Endothelial cell of umbilical vein (primary cell): ENCODE measurements around the gene FOXL2. TPM values are rescaled to one million over a fixed set of nuclear protein-coding genes. Genes with fewer than 3 reads are reported as not detected.
A peak's percentile ranks its signal among the peaks of the same experiment; 100 is the strongest.

ENCODE experiments used
- BruUV-seq: library from RNA; stranded (reverse); fragments of 400-500 nt; replicated peaks from 2 replicates; lab custom pipeline; 2021; lab: Mats Ljungman, UMichigan
- CTCF ChIA-PET: fragments of 300-600, 350-600 bp; sonication (Branson Sonifier 250); formaldehyde crosslinking; loops from one replicate; lab custom pipeline; 2021; ENCODE audit warnings: antibody characterized with exemption, inconsistent platforms; lab: Charles Lee
- POLR2A ChIA-PET: fragments of 300-600, 350-600 bp; sonication (Branson Sonifier 250); formaldehyde crosslinking; loops from one replicate; lab custom pipeline; 2021; ENCODE audit warnings: antibody characterized with exemption, inconsistent platforms; lab: Charles Lee
- DNase-seq: peaks from one replicate; pipeline ENCODE4 v3.0.0-alpha.2; 2011; ENCODE audit warnings: low read depth, low spot score
- FAIRE-seq: peaks from 2 replicates; lab custom pipeline; 2011; peaks lifted over from hg19 to GRCh38; lab: Jason Lieb, UNC
- H2AFZ ChIP-seq: 2 replicates; pipeline ENCODE4 v1.6.0; 2012; ENCODE audit warnings: low read depth, low read length, control low read depth, inconsistent platforms
- H3K27ac ChIP-seq: 2 replicates; pipeline ENCODE4 v1.5.1; 2011; ENCODE audit warnings: low read depth, mild to moderate bottlenecking, control low read depth, low read length, moderate library complexity; ENCODE audit not compliant: insufficient read depth
- H3K27me3 ChIP-seq, 2 experiments: 2 replicates each; pipeline versions ENCODE4 v1.6.0 to v1.6.1; 2011; ENCODE audit warnings: low read length in 2 of 2, mixed read lengths in 1 of 2; ENCODE audit not compliant: control insufficient read depth in 2 of 2, insufficient read depth in 2 of 2
- H3K36me3 ChIP-seq, 2 experiments: 2 replicates in 1 of 2; 3 replicates in 1 of 2; pipeline ENCODE4 v1.5.1; 2011; ENCODE audit warnings: low read length in 2 of 2, mild to moderate bottlenecking in 1 of 2, moderate library complexity in 1 of 2; ENCODE audit not compliant: control insufficient read depth in 2 of 2, insufficient read depth in 2 of 2; ENCODE audit errors: extremely low read depth in 1 of 2
- H3K4me1 ChIP-seq: 3 replicates; pipeline ENCODE4 v1.5.1; 2011; ENCODE audit warnings: mild to moderate bottlenecking, low read length; ENCODE audit not compliant: control insufficient read depth, insufficient read depth; ENCODE audit errors: extremely low read depth
- H3K4me2 ChIP-seq: 2 replicates; pipeline ENCODE4 v1.6.1; 2011; ENCODE audit warnings: low read length, control low read depth, mixed read lengths; ENCODE audit not compliant: insufficient read depth
- H3K4me3 ChIP-seq, 3 experiments: fragments of 200-600 bp in 1 of 3; sonication (generic), shearing (Covaris generic) in 1 of 3; replicated peaks in 1 of 3; 2 replicates each; pipeline ENCODE4 v1.5.1; 2011 to 2016; ENCODE audit warnings: control low read depth in 3 of 3, low read length in 3 of 3, mild to moderate bottlenecking in 2 of 3, inconsistent platforms in 1 of 3, low read depth in 1 of 3, moderate library complexity in 1 of 3; ENCODE audit not compliant: insufficient read depth in 1 of 3
- H3K79me2 ChIP-seq: 2 replicates; pipeline ENCODE4 v1.6.0; 2012; ENCODE audit warnings: low read length, inconsistent platforms; ENCODE audit not compliant: control insufficient read depth, insufficient read depth
- H3K9ac ChIP-seq: replicated peaks from 2 replicates; pipeline ENCODE3; 2011; ENCODE audit warnings: low read length, control low read depth; ENCODE audit not compliant: insufficient read depth; ENCODE audit errors: extremely low read depth
- H3K9me1 ChIP-seq: replicated peaks from 3 replicates; pipeline ENCODE4 v1.6.0; 2011; ENCODE audit warnings: mild to moderate bottlenecking, low read length; ENCODE audit not compliant: control insufficient read depth, insufficient read depth; ENCODE audit errors: extremely low read depth
- H3K9me3 ChIP-seq: replicated peaks from 2 replicates; pipeline ENCODE4 v1.5.1; 2012; ENCODE audit warnings: low read length, inconsistent platforms; ENCODE audit not compliant: control insufficient read depth, insufficient read depth
- H4K20me1 ChIP-seq: replicated peaks from 2 replicates; pipeline ENCODE3; 2011; ENCODE audit warnings: mild to moderate bottlenecking, low read length; ENCODE audit not compliant: control insufficient read depth, insufficient read depth; ENCODE audit errors: extremely low read depth
- GATA2 ChIP-seq: IDR thresholded peaks from 2 replicates; pipeline ENCODE4 v1.7.0; 2011; ENCODE audit warnings: low read depth, mild to moderate bottlenecking, moderate library complexity, mixed read lengths, low read length; ENCODE audit not compliant: insufficient read length, insufficient read depth
- POLR2AphosphoS5 ChIP-seq: IDR thresholded peaks from 2 replicates; pipeline ENCODE4 v1.6.1; 2012; ENCODE audit warnings: low read depth, mild to moderate bottlenecking, control low read depth, low read length, moderate library complexity; ENCODE audit not compliant: insufficient read depth
- dilution Hi-C: fragments of 300-500 bp; cut with MboI; formaldehyde crosslinking; loops from one replicate; pipeline ENCODE4 v1.15.0; 2019; ENCODE audit warnings: low sequenced_read_pairs; ENCODE audit not compliant: extremely low pct_ligation_motif_present
- intact Hi-C: fragments of 100-400 bp; cut with micrococcal nuclease; formaldehyde crosslinking; loops from one replicate; pipeline ENCODE4 v1.10.0; 2022
- polyA plus RNA-seq, 4 experiments: library from polyadenylated mRNA; depleted of rRNA in 3 of 4; stranded (reverse) in 3 of 4; unstranded in 1 of 4; fragments of >200 nt; gene quantifications; 2 replicates each; pipeline versions ENCODE4 v1.2.1 to v1.2.3, GENCODE V29; 2011 to 2012; ENCODE audit warnings: missing spikeins in 1 of 4
- total RNA-seq: library from RNA; stranded (reverse); gene quantifications from 2 replicates; pipeline ENCODE4 v1.2.3, GENCODE V29; 2021
- TF ChIP-seq, protein P1 (sequence below), 2 donors: IDR thresholded peaks; 1 replicate in 1 of 2; 2 replicates in 1 of 2; pipeline ENCODE4 v1.5.1; 2011; ENCODE audit warnings: low read length in 2 of 2, mild to moderate bottlenecking in 2 of 2, moderate library complexity in 2 of 2, control low read depth in 1 of 2, inconsistent platforms in 1 of 2, low read depth in 1 of 2; ENCODE audit not compliant: insufficient read depth in 1 of 2; ENCODE audit errors: extremely low read depth in 1 of 2

FOXL2 gene
- total and polyA plus RNA-seq, 2 donors (not counting 3 experiments of a cell fraction or from before 2014, with no cell fraction given) = not detected

DNA sequence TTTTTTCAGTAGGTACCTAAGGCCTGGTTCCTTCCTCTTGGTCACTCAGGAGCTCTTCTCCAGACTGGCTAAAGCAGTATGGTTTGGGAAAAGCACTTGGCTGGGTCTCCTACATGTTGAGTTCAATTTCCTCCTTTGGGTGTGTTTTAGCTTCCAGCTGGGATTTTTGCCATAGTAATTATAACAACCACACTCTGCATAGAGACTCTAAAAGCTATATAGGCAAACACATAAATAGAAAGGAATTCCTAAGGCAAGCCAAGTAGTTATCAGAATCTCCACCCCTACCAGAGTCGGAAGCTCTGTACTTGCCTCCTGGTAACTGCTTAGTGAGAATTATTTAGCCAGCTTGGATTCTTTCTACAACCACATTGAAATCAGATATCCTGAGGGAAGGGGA is 48.6 kb downstream of the FOXL2 start:
- dilution Hi-C loops = no loop called here
- H3K4me3 ChIP-seq = no peak overlapping the region
- peak; percentile 50 for DNase-seq
- TF ChIP-seq, protein P1, sequence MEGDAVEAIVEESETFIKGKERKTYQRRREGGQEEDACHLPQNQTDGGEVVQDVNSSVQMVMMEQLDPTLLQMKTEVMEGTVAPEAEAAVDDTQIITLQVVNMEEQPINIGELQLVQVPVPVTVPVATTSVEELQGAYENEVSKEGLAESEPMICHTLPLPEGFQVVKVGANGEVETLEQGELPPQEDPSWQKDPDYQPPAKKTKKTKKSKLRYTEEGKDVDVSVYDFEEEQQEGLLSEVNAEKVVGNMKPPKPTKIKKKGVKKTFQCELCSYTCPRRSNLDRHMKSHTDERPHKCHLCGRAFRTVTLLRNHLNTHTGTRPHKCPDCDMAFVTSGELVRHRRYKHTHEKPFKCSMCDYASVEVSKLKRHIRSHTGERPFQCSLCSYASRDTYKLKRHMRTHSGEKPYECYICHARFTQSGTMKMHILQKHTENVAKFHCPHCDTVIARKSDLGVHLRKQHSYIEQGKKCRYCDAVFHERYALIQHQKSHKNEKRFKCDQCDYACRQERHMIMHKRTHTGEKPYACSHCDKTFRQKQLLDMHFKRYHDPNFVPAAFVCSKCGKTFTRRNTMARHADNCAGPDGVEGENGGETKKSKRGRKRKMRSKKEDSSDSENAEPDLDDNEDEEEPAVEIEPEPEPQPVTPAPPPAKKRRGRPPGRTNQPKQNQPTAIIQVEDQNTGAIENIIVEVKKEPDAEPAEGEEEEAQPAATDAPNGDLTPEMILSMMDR (IDR thresholded peaks at IDR 0.05; ENCODE audit: extremely low read depth in 1 of 2, insufficient read depth in 1 of 2, low read depth in 1 of 2, low read length in 2 of 2) = no peak
- TF ChIP-seq GATA2 = no peak
- TF ChIP-seq POLR2AphosphoS5 = no peak
- no peak overlapping the region for H3K9ac ChIP-seq
- H4K20me1 ChIP-seq = no peaks in the 10 kb centered on the region
- H3K79me2 ChIP-seq = no peaks in the 10 kb centered on the region
- H3K27ac ChIP-seq = no peak overlapping the region
- no peak overlapping the region for H3K4me2 ChIP-seq
- H3K4me1 ChIP-seq = no peaks in the 10 kb centered on the region
- ChIA-PET CTCF (interaction anchor here (1.4 to 5.9 kb wide), 6 partner anchors 15 to 304 kb away, joined by 3 to 59 read pairs (median 6); partner anchors contain the start of gene CEP70), POLR2A (no interaction called here)
- H3K36me3 ChIP-seq = no peaks in the 10 kb centered on the region
- no peaks in the 10 kb centered on the region for H3K9me3 ChIP-seq
- FAIRE-seq = peak; percentile 26
- no TSS peak for BruUV-seq
- intact Hi-C loops = no loop called here
- H2AFZ ChIP-seq = no peak overlapping the region
- H3K27me3 ChIP-seq = no peaks in the 10 kb centered on the region
- H3K9me1 ChIP-seq = no peaks in the 10 kb centered on the region

Other genes starting within 250 kb of the FOXL2 start
- 28.4 and 29.8 TPM in 2 replicates for gene PIK3CB, start 112.2 kb downstream of the FOXL2 start, total RNA-seq
- gene PIK3CB, start 112.2 kb downstream of the FOXL2 start, polyA plus RNA-seq = 6.2 and 9.0 TPM in 2 replicates
- not detected in 2 replicates for gene FOXL2NB, start 80 bp upstream of the FOXL2 start, total RNA-seq
- gene FOXL2NB, start 80 bp upstream of the FOXL2 start, polyA plus RNA-seq = 0.01 TPM in 1 of 2 replicates, not detected in the other
- not detected in 2 replicates for gene PRR23A, start 59.1 kb upstream of the FOXL2 start, total RNA-seq
- gene PRR23A, start 59.1 kb upstream of the FOXL2 start, polyA plus RNA-seq = not detected in 2 replicates
- gene PRR23B, start 73.8 kb upstream of the FOXL2 start, total RNA-seq = not detected in 2 replicates
- not detected in 2 replicates for gene PRR23B, start 73.8 kb upstream of the FOXL2 start, polyA plus RNA-seq
- not detected in 2 replicates for gene PRR23C, start 97.8 kb upstream of the FOXL2 start, total RNA-seq
- gene PRR23C, start 97.8 kb upstream of the FOXL2 start, polyA plus RNA-seq = not detected in 2 replicates